HepG2 (cell line): ENCODE results near the gene PLA2G4F. TPM values are rescaled to one million over a fixed set of nuclear protein-coding genes. Genes with fewer than 3 reads are reported as not detected.

Experiments used
- ATAC-seq: fragments of 200-7000 bp; cut with Tn5 transposase; 3 replicates; pipeline ENCODE4 v1.9.1; 2020; ENCODE audit warnings: mild to moderate bottlenecking, moderate library complexity
- BruUV-seq: library from RNA; stranded (reverse); fragments of 400-500 nt; replicated peaks from 2 replicates; lab custom pipeline; 2021; lab: Mats Ljungman, UMichigan
- CTCF ChIA-PET: fragments of 300-600 bp; formaldehyde crosslinking; extraction: SDS; loops from one replicate; lab custom pipeline; 2021; ENCODE audit warnings: low total read pairs, inconsistent platforms, low intra/inter-chr PET ratio; lab: Yijun Ruan, JAX
- POLR2A ChIA-PET: fragments of 350-600 bp; sonication (Branson Sonifier 250); formaldehyde crosslinking; loops from one replicate; lab custom pipeline; 2020; ENCODE audit warnings: antibody characterized with exemption, inconsistent platforms; lab: Yijun Ruan, JAX
- DNase-seq: peaks from one replicate; pipeline ENCODE4 v3.0.0-alpha.2; 2015; ENCODE audit warnings: low spot score
- FAIRE-seq: peaks from 3 replicates; lab custom pipeline; 2011; peaks lifted over from hg19 to GRCh38; lab: Jason Lieb, UNC
- H2AFZ ChIP-seq: one replicate; pipeline ENCODE4 v1.6.1; 2011; ENCODE audit warnings: low read length, inconsistent platforms
- H3K27ac ChIP-seq: fragments of 300-600 bp; 3 replicates; pipeline ENCODE4 v1.8.0; 2011; ENCODE audit warnings: mixed run types, mild to moderate bottlenecking, mixed read lengths, low read length, inconsistent platforms; ENCODE audit not compliant: insufficient read depth; ENCODE audit errors: extremely low read length
- H3K27me3 ChIP-seq, 2 experiments: fragments of 200-600 bp in 1 of 2; 2 replicates in 1 of 2; 3 replicates in 1 of 2; pipeline versions ENCODE4 v1.6.0 to v1.8.0; 2011; ENCODE audit warnings: low read length in 2 of 2, mild to moderate bottlenecking in 2 of 2, moderate library complexity in 2 of 2, inconsistent platforms in 1 of 2; ENCODE audit not compliant: insufficient read depth in 2 of 2, control insufficient read depth in 1 of 2
- H3K36me3 ChIP-seq, 2 experiments: fragments of 200-600 bp in 1 of 2; replicated peaks in 1 of 2; 2 replicates in 1 of 2; 3 replicates in 1 of 2; pipeline versions ENCODE4 v1.5.1 to v1.8.0; 2011; ENCODE audit warnings: low read length in 2 of 2, inconsistent platforms in 1 of 2; ENCODE audit not compliant: insufficient read depth in 2 of 2, control insufficient read depth in 1 of 2
- H3K4me1 ChIP-seq: 2 replicates; pipeline ENCODE4 v1.5.1; 2012; ENCODE audit warnings: low read length, inconsistent platforms; ENCODE audit not compliant: insufficient read depth
- H3K4me2 ChIP-seq: 2 replicates; pipeline ENCODE4 v1.6.0; 2011; ENCODE audit warnings: low read depth, low read length, inconsistent platforms
- H3K4me3 ChIP-seq, 3 experiments: fragments of 200-600 bp in 1 of 3; sonication (generic), shearing (Covaris generic) in 1 of 3; replicated peaks in 1 of 3; 2 replicates each; pipeline ENCODE4 v1.5.1; 2011 to 2016; ENCODE audit warnings: low read length in 3 of 3, inconsistent platforms in 2 of 3, low read depth in 2 of 3, mild to moderate bottlenecking in 2 of 3, control low read depth in 1 of 3, mixed read lengths in 1 of 3; ENCODE audit not compliant: insufficient read depth in 1 of 3
- H3K79me2 ChIP-seq: one replicate; pipeline ENCODE4 v1.6.1; 2011; ENCODE audit warnings: low read length, inconsistent platforms; ENCODE audit not compliant: insufficient read depth
- H3K9ac ChIP-seq: 2 replicates; pipeline ENCODE4 v1.6.0; 2011; ENCODE audit warnings: mild to moderate bottlenecking, low read depth, low read length, inconsistent platforms; ENCODE audit not compliant: insufficient read depth
- H3K9me3 ChIP-seq: 2 replicates; pipeline ENCODE4 v1.5.1; 2012; ENCODE audit warnings: mild to moderate bottlenecking, low read length
- H4K20me1 ChIP-seq: 2 replicates; pipeline ENCODE4 v1.6.0; 2011; ENCODE audit warnings: inconsistent platforms, mild to moderate bottlenecking, low read length, moderate library complexity; ENCODE audit not compliant: insufficient read depth
- CEBPG ChIP-seq: IDR thresholded peaks from 2 replicates; pipeline ENCODE4 v1.6.1; 2016
- FOXK2 ChIP-seq: fragments of 450-650 bp; IDR thresholded peaks from 2 replicates; pipeline ENCODE4 v1.6.1; 2016
- KMT2A ChIP-seq: sonication (generic); formaldehyde crosslinking; IDR thresholded peaks from 2 replicates; pipeline ENCODE4 v1.4.0; 2020; ENCODE audit warnings: missing genetic modification reagents
- LCORL ChIP-seq, 2 experiments: fragments of 450-650 bp in 1 of 2; sonication (generic) in 1 of 2; formaldehyde crosslinking in 1 of 2; IDR thresholded peaks; 2 replicates each; pipeline versions ENCODE4 v1.5.0 to v1.6.1; 2017 to 2020; ENCODE audit warnings: antibody characterized with exemption in 1 of 2, missing genetic modification reagents in 1 of 2
- MNT ChIP-seq: fragments of 450-650 bp; IDR thresholded peaks from 2 replicates; pipeline ENCODE4 v1.6.1; 2016
- PAXIP1 ChIP-seq: sonication (generic); formaldehyde crosslinking; conservative IDR thresholded peaks from 2 replicates; pipeline ENCODE4 v1.4.0; 2020; ENCODE audit warnings: mild to moderate bottlenecking, missing genetic modification reagents, moderate library complexity
- SMAD3 ChIP-seq: sonication (generic); formaldehyde crosslinking; IDR thresholded peaks from 2 replicates; pipeline ENCODE4 v1.4.0; 2020; ENCODE audit warnings: missing genetic modification reagents
- ZBTB43 ChIP-seq: sonication (generic); formaldehyde crosslinking; conservative IDR thresholded peaks from 2 replicates; pipeline ENCODE4 v1.4.0; 2020; ENCODE audit warnings: missing genetic modification reagents
- ZNF251 ChIP-seq: sonication (generic); formaldehyde crosslinking; IDR thresholded peaks from 2 replicates; pipeline ENCODE4 v1.9.0; 2021; ENCODE audit warnings: mild to moderate bottlenecking, missing genetic modification reagents
- ZNF687 ChIP-seq: sonication (generic); formaldehyde crosslinking; IDR thresholded peaks from 2 replicates; pipeline ENCODE4 v1.5.1; 2020; ENCODE audit warnings: mild to moderate bottlenecking, missing genetic modification reagents, moderate library complexity
- WGBS: methylation state at CpG from one replicate; pipeline ENCODE4 v1.1.6; 2017; ENCODE audit warnings: low lambda C conversion rate; 5-methylcytosine and 5-hydroxymethylcytosine counted together
- in situ Hi-C: cut with HindIII; loops from 2 replicates; pipeline ENCODE4 v1.10.0; 2017; ENCODE audit warnings: low pct_unique_long_range_greater_than_20kb; ENCODE audit not compliant: extremely low pct_ligation_motif_present
- intact Hi-C: fragments of 100-400 bp; cut with micrococcal nuclease; formaldehyde crosslinking; loops from one replicate; pipeline ENCODE4 v1.10.0; 2022; ENCODE audit not compliant: unreplicated experiment
- polyA plus RNA-seq, 8 experiments: library from polyadenylated mRNA; depleted of rRNA in 3 of 8; stranded (reverse) in 7 of 8; unstranded in 1 of 8; fragments of >200 nt; fragmentation: Illumina TruSeq in 4 of 8; extraction: Trizol in 4 of 8; gene quantifications; 2 replicates each; pipeline versions ENCODE4 v1.2.1 to v1.2.3, GENCODE V29; 2011 to 2016; ENCODE audit warnings: low read depth in 4 of 8, missing spikeins in 1 of 8, mixed read lengths in 1 of 8; ENCODE audit not compliant: insufficient read depth in 1 of 8
- total RNA-seq, 5 experiments: library from RNA; depleted of rRNA; stranded (reverse); fragments of >200 nt; fragmentation: Illumina TruSeq; extraction: Trizol; gene quantifications; 2 replicates each; pipeline ENCODE4 v1.2.3, GENCODE V29; 2016; ENCODE audit warnings: low read depth in 1 of 5

PLA2G4F gene
- total and polyA plus RNA-seq, 2 of the 13 experiments (the other 11 are each of a cell fraction or from before 2014, with no cell fraction given): 0.07 TPM; not detected in 1

GRCh38 chr15:42155546-42156242 lies 742 bp downstream of the PLA2G4F start (continued):
- TF ChIP-seq ZNF687 (CRISPR knock-in tag) (peak; percentile 34; the same call in 1 of the 2 replicates), PAXIP1 (no peak)

- no peaks in the 10 kb centered on the region for H3K9me3 ChIP-seq
- in situ Hi-C loops: no loop called here
- no peaks in the 10 kb centered on the region for H3K79me2 ChIP-seq
- peaks cover 46% of the 10 kb centered on the region for H3K4me1 ChIP-seq
- intact Hi-C loops: no loop called here
- FAIRE-seq: peak; percentile 44
- POLR2A ChIA-PET: no interaction called here
- H2AFZ ChIP-seq: no peak overlapping the region
- ATAC-seq: no peak
- H3K4me2 ChIP-seq: no peak overlapping the region
- H3K27ac ChIP-seq: no peak overlapping the region
- no peak overlapping the region for H3K4me3 ChIP-seq
- BruUV-seq: no TSS peak
- 95% methylated on average over 14 of the region's 14 CpGs for WGBS
- H3K9ac ChIP-seq: no peak overlapping the region
- peaks cover 1 to 17% of the 10 kb centered on the region in 2 experiments; a peak in 4 of 5 replicates for H3K27me3 ChIP-seq
- H3K36me3 ChIP-seq: peaks cover 0 to 8% of the 10 kb centered on the region in 2 experiments; a peak in 3 of 5 replicates
- CTCF ChIA-PET: no interaction called here
- TF ChIP-seq ZNF251 (CRISPR knock-in tag): no peak
- TF ChIP-seq ZBTB43 (CRISPR knock-in tag): peak; percentile 64
- no peak for TF ChIP-seq KMT2A (CRISPR knock-in tag)
- no peak for TF ChIP-seq CEBPG (CRISPR knock-in tag)
- 0 out of 2 replicates have a peak, but pooled peaks have one; percentile 4 for TF ChIP-seq LCORL (IDR thresholded peaks at IDR 0.05)
- TF ChIP-seq LCORL (CRISPR knock-in tag; IDR thresholded peaks at IDR 0.05): no peak
- peak; percentile 56; the same call in 1 of the 2 replicates for TF ChIP-seq MNT
- no peak for TF ChIP-seq SMAD3
- peak; percentile 11; the same call in 1 of the 2 replicates for TF ChIP-seq FOXK2
- TF ChIP-seq, all 625 proteins: peak for 4
- no peaks in the 10 kb centered on the region for H4K20me1 ChIP-seq
- no peak for DNase-seq
Observed at GRCh38 chr15:42154956-42155355, 1.5 kb downstream of the PLA2G4F start.
